Brain pericyte (primary cell): ENCODE results near the gene BCL11A.

Source experiments
- DNase-seq: peaks from one replicate; pipeline ENCODE4 v3.0.0-alpha.2; 2012; ENCODE audit warnings: low read depth, low spot score

BCL11A gene

DNA sequence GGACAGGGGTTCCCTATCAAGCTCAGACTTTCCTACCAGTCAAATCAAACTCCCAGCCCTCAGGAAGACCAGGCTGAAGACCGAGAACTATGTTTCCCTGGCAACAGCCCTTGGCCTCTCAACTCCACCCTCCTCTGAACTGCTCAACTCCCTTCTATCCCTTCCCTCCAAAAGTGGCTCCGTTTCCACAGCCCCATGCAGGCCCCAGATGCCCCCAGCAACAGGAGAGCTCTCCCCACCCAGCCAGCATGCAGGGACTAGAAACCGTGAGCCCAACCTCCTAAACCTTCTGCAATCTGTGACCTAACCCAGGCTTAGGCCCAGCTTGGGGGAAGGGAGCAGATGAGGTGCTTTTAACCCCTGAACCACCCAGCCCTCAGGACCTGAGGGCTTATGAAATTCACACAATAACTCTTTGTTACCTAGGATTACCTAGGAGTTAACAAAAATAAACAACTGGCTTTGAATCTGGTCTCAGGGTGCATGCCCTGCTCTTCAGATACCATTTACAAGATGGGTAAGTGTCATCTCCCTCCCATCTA is 87.2 kb downstream of the BCL11A start:
- DNase-seq = no peak

DNA sequence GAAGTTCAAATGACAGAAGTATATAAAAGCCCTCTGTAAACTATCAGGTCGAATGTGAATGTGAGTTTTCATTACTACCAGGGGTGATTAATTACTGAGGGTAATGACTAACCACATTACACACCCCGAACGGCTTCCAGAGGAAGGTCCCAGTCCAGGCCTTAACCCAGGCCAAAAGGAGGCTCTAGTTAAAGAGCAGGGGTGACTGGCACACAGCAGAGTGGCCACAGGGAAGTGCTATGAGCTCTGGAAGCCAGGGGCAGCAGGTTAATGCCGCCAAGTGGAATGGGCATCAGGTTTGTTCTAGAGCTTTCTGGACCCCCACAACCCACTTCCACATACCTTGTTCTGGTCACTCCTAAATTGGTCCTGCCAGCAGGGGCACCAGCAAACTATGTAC is 87.7 kb downstream of the BCL11A start:
- DNase-seq = no peak

DNA sequence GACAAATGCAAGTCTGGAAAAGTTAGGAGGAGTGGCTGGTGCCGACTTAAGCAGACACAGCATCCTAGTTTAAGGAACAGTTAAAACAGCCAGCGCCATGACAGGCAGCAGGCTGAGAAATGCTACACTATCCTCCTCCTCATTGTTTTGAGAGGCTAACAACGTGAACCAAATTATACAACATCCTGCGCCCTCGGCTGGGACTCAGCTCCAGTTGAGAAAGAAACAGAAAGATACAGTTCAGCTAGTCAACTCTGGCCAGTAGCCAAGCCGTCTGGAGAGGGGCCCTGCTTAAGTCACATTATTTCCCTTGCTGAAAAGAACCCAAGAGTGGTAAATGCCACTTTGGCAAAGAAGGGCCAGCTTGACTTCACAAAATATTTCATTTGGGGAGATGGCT is 90.2 kb downstream of the BCL11A start:
- peak; percentile 55 for DNase-seq

DNA sequence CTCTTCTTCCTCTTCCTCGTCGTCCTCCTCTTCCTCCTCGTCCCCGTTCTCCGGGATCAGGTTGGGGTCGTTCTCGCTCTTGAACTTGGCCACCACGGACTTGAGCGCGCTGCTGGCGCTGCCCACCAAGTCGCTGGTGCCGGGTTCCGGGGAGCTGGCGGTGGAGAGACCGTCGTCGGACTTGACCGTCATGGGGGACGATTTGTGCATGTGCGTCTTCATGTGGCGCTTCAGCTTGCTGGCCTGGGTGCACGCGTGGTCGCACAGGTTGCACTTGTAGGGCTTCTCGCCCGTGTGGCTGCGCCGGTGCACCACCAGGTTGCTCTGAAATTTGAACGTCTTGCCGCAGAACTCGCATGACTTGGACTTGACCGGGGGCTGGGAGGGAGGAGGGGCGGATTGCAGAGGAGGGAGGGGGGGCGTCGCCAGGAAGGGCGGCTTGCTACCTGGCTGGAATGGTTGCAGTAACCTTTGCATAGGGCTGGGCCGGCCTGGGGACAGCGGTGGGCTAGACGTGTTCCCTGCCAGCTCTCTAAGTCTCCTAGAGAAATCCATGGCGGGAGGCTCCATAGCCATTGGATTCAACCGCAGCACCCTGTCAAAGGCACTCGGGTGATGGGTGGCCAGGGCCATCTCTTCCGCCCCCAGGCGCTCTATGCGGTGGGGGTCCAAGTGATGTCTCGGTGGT is 91.9 kb downstream of the BCL11A start:
- no peak for DNase-seq

DNA sequence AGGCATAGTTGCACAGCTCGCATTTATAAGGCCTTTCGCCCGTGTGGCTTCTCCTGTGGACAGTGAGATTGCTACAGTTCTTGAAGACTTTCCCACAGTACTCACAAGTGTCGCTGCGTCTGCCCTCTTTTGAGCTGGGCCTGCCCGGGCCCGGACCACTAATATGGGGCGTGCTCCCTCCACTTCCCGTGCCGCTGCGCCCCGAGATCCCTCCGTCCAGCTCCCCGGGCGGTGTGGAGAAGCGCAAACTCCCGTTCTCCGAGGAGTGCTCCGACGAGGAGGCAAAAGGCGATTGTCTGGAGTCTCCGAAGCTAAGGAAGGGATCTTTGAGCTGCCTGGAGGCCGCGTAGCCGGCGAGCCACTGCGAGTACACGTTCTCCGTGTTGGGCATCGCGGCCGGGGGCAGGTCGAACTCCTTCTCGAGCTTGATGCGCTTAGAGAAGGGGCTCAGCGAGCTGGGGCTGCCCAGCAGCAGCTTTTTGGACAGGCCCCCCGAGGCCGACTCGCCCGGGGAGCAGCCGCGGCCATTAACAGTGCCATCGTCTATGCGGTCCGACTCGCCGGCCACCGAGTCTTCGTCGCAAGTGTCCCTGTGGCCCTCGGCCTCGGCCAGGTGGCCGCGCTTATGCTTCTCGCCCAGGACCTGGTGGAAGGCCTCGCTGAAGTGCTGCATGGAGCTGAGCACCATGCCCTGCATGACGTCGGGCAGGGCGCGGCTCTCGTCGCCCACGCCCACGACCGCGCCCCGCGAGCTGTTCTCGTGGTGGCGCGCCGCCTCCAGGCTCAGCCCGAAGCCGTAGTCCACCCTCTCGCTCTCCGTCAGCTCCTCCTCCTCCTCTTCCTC is 92.7 kb downstream of the BCL11A start:
- no peak for DNase-seq

DNA sequence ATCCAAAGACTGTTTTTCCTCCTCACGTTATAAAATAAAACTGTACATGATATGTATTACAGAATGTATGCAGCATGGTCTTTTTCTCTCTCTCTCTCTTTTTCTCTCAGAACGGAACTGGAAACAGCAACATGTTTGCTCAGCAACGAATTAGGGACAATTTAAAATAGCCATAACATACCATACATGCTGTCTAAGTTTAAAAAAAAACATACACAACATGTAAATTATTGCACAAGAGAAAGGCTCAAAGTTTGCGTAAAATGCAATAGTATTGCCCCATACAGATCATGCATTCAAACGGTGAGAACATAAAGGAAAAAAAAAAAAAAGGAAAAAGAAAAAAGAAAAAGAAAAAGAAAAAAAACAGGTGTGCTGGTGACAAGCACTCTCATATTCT is 93.6 kb downstream of the BCL11A start:
- DNase-seq = no peak

DNA sequence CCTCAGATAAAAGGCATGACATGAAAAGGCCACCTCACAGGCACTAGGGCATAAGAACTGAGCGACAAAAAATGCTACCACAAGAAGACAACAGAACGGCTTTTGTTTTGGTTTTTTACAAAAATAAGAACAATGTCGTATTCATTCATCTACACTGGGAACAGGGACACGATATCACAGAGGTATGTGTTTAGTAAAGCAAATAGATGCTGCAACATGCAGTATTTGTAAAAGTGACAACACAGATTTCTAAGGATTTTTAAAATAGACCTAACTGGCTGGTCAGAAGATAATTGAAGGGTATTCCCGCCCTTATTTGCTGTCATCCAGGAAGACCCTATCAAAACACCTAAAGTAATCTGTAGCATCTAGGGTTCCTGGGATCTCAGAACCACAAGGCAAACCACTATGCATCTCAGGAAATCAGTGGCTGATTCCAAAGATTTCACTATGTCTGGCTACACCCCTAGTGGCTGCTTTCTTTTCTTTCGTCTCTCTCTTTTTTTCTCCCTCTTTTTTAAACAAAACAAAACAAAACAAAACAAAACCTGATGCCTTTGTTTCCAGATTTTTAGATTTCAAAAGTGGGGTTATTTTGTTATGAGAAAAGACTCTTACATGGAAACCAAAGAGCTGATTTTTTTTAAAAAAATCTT is 97.2 kb downstream of the BCL11A start:
- no peak for DNase-seq

DNA sequence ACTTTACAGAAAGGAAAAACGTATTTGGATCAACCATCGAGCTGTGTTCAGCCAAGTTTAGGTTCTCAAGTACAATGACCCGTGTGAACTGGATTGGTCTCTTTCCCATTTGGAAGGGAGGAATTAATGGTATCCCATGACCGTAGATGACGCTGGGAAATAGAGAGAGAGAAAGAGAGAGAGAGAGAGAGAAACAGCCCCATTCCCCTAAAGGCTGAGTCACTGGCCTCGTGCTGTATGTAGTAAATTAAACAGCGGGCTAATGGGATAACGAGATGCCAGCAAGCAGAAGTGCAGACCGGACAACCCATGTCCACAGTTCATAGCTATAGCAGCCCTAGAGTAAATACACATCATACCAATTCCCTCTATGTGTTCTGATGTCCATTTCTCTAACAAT is 99.6 kb downstream of the BCL11A start:
- DNase-seq = no peak

DNA sequence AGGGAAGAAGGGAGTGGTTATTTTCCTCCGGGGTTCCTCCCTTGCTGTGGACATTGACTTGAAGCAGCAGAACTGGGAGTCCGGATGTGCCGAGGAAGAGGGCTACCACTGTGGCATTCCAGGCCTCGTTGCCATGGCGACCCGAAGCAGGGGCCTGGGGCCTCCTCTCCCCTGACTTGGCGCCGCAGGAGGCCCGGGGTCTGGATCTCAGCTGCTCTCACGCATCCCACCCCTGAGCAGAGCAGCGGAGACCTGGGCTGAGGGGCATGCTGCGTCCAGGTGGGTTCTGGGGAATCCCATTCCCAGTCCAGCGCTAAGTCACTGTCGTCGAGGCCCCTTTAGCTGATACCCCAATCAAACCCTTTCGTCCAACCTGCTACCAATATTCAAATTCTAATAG is 100.2 kb downstream of the BCL11A start:
- no peak for DNase-seq

DNA sequence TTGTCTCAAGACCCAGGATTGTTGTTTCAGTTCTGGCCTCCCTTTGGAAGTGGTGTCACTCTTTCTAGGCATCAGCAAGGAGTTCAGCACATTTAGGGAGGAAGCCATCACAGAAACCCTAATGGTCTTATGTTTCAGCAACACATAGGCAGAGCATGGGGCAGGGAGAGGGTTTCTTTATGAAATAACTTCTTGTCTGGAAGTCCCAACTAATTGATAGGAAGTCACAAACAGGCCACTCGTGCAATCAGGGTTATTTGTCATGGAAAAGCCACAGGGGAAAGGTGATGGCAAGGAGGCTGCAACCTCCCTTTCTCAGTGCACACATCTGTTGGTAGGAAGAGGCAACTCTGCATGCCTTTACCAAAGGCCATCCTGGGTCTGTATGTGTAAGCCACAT is 103.0 kb downstream of the BCL11A start:
- no peak for DNase-seq

DNA sequence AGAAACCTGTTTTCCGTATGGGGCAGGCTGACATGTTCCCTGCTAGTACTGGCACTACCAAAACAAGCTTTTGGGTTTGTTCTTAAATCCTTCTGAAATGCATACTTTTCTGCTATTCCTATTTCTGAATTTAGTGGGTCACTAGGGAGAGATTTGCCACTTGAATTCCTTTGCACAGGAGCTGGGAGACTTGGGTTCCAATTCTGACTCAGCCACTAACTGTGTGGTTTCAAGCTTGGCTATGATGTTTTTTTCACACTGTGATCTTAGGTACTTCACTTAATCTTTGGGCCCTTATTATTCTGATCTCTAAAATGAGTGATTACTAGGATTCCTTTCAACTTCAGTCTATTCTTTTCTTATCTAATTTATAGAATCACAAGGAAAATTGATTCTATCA is 105.5 kb downstream of the BCL11A start:
- DNase-seq = no peak

DNA sequence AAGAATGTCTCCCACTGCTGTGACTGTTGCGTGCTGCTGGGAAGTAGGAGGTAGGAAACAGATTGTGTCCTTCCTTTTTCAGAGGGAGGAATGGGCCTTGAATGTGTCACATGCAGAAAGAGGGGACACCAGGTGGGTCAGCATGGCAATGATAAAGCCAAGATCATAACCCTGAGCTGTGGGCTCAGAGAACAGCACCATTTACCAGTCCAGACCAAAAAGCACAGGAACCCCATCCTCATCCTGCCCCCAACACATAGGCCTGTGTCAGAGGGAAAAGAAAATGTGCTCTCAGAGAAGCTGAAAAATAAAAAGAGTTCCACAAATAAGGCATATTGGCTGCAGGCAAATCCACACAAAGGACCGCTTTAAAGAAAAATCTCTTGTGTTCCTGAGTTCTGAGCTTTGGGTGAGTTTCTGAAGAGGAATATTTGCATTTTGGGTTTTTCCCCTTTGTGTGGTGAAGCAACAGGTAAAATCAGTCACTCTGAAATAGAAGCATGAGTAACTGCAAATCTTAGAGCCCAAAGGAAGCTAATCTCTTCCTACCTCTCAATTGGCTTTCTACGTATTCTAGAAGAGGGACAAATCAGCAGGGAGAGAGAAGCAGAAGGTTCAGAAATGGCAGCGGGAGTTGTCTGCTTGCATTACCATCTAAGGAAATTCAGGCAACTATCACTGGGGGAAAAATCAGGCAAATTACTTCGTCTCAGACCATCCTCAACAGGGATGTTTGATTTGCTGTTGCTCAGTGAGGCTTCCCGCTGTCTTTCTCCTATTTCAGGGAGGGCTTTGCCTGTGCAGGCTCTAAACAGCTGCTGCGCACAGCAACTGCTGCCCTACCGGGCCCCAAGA is 106.8 kb downstream of the BCL11A start:
- peak; percentile 40 for DNase-seq

DNA sequence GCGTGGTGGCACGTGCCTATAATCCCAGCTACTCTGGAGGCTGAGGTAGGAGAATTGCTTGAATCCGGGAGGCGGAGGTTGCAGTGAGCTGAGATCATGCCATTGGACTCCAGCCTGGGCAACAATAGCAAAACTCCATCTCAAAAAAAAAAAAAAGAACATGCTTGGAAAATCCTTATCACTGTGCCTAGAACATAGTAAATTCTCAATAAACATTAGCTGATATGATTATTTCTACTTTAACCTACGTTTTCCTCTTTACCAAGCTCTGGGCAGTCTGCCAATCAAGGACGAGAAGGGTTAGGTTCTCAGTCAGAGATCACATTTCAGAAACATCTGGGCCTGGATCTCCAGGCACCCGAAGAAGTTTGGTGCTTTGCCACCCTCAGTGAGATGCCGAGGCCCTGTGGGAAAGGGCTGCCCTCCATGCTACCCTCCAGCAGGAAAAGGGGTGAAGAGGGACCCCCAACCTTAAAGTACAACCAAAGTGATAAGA is 107.7 kb downstream of the BCL11A start:
- DNase-seq = peak; percentile 49

DNA sequence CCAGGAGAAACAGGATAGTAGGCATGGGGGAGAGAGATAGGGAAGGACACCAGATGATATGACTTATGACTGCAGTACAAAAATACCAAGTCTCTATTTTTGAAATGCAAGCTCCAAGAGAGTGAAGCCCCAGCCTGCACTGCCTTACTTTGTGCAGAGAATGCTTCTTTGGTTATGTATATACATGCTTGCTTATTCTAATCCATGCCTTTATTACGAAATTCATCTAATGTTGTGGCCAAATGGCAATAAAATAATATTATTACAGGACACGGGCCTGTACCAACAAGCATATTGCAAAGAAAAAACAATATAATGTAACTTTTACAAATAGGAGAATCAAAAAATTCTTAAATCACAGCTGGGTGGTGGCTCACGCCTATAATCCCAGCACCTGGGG is 110.8 kb downstream of the BCL11A start:
- peak; percentile 75 for DNase-seq

DNA sequence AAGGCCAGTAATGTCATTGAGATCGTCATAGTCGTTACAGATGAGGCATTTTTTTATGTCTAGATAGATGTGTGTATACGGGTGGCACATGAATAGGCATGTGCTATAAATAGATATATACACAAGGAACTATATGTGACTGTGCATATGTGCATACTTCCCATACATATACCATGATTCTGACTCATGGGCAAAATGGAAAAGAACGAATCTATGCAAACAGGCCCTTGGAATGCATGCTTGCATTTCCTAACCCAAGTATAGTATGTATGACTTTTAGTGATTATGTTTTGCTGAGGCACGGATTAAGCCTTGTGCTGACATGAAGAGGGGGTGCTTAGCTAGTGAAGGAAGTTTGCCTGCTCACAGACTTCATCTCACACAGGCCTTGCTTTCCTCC is 111.7 kb downstream of the BCL11A start:
- no peak for DNase-seq

DNA sequence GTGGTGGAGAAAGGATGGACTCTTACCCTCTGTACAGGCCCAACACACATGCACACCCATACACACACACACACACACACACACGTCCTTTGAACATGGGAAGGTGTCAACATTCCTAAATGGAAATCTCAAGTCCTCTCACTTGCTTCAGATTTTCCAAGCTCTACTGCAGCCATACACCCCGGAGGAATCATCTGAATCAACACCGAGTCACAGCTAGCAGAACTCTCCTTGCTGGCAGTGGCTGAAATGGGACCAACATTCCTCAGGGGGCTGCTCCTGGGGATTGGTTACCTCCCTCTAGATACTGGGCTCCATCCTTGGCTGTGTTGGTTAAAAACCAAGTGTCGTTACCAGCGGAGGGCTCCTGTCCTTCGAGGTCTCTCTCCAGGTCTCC is 112.7 kb downstream of the BCL11A start:
- no peak for DNase-seq

DNA sequence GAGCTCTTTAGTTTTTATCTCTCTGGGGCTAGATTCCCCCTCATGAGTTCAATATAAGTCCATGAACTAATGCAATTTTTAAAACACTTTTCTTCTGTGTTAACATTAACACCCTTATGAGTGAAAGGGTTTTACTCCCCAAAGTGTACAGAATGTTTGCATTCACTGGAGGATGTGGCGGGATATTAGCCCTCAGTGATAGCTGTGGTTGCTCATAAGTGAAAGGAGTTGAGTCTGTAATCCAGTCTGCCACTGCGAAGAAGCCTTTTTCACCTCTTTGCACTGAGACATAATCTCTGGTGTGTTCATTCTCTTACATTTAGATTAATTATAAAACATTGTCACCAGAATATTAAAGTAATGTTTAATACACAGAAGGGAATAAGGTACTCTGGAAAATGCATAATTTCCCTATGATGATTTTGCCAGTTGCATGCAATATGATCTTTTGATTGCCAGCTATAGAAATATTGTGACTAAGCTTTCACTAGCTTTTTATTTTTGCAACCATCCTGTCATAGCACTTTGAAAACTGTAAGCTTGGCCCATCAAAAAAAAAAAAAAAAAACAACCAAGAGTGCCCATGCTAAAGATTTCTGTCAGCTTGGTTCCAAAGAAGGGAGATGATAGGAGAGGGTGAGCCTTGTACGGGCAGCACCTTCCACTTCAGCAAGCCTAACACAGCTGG is 113.2 kb downstream of the BCL11A start:
- no peak for DNase-seq

DNA sequence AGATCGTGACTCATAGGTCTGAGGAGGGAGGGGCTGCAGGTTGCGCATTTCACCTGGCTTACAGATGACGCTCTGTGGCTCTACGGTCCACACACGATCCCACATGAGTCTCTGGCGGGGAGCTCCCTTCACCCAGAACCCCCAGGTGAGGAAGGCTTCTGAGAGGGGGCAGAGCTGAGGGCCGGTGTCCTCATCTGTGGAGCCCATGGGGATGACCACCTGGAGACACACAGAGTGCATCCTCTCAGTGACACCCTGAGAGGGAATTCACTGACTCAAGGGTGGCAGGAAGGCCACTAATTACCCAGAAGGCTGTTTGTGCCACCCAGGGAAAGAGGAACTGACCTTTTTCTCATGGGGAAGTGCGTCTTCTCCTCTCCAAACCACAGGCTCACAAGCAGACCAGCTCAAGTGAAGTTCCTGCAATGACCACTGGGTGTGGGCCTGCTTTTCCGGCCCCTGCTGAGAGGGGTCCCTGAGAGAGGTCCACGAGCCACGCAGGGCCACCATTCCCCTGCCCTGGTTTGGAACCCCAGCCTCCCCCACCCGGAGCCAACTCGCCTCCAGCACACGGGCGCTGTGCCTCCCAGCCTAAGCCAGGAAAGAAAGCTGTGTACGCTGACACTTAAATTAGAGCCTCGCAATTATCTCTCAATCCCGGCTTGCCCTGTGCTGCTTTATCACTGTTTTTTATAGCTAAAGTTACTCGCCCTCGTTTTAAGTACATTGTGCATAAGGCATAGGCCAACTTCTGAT is 114.1 kb downstream of the BCL11A start:
- DNase-seq = no peak

DNA sequence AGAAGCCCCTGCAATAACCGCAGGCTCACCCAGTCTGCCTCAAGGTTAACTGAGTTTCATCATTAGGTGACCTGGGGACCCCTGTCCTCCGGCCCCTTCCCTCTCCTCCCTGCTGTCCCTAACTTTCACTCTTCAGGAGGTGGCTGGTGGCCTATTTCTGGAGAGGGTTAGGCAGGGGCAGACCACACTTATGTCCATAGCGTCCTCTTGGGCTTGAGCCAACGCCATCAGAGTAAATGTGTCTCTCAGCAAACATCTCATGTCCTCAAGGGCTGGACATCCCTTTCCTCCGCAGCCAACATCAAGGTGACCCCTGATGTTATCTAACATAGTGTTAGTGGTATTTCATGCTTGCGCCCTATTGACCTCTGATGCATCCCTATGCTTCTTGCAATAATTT is 114.8 kb downstream of the BCL11A start:
- DNase-seq = no peak

DNA sequence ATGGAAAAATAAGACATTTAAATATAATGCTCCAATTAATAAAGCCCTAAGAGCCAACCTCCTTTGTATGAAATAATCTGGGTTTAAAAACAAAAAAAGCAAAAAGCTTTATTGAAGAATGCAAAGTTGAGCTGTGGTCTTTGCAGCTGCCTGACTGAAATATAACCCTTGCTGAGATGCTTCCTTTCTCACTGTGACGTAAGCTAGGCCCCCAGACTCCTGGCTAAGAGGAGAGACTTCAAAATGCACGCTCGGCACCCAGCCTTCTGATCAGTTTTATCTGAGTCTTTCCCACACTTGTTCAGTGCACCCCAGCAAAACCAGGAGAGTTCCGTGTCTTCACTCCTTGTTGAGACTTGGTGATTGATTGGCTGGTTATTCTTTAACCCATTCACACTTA is 115.3 kb downstream of the BCL11A start:
- no peak for DNase-seq
